ENCODE measurements around the gene MIOX.

The MIOX gene

GRCh38 chr22:50486561-50487289, at the start of gene MIOX:
Gene MIOX, plus strand, starts transcription at chr22:50486859. Its CDS starts 39 bp downstream, at chr22:50486898.
- no peak for FAIRE-seq

- no peak for FAIRE-seq
These were observed 49.0 kb upstream of the MIOX start for GRCh38 chr22:50437511-50438304.

- no peak for FAIRE-seq
These were observed 48.1 kb upstream of the MIOX start for GRCh38 chr22:50438305-50439275.

- FAIRE-seq: no peak
These were observed 47.3 kb upstream of the MIOX start for GRCh38 chr22:50439314-50439870.

- no peak for FAIRE-seq
These were observed 46.8 kb upstream of the MIOX start for GRCh38 chr22:50439871-50440331.

- no peak for FAIRE-seq
These were observed 46.0 kb upstream of the MIOX start for GRCh38 chr22:50440544-50441249.

- FAIRE-seq: no peak
These were observed 45.1 kb upstream of the MIOX start for GRCh38 chr22:50441428-50441993.

GRCh38 chr22:50443197-50443596, 43.5 kb upstream of the MIOX start:
- FAIRE-seq: no peak

- no peak for FAIRE-seq
These were observed 42.6 kb upstream of the MIOX start for GRCh38 chr22:50443801-50444625.

GRCh38 chr22:50444663-50445062, 42.0 kb upstream of the MIOX start:
- no peak for FAIRE-seq

- FAIRE-seq: no peak
These were observed 41.4 kb upstream of the MIOX start for GRCh38 chr22:50445071-50445879.

GRCh38 chr22:50445880-50446707, 40.6 kb upstream of the MIOX start:
- FAIRE-seq: no peak

GRCh38 chr22:50446708-50447575, 39.7 kb upstream of the MIOX start:
- FAIRE-seq: no peak

- no peak for FAIRE-seq
These were observed 38.8 kb upstream of the MIOX start for GRCh38 chr22:50447576-50448551.

- FAIRE-seq: no peak
These were observed 34.0 kb upstream of the MIOX start for GRCh38 chr22:50452649-50453048.

- FAIRE-seq: no peak
These were observed 32.0 kb upstream of the MIOX start for GRCh38 chr22:50454556-50455075.
